ENCODE data around the gene ALG14. TPM values are rescaled to one million over a fixed set of nuclear protein-coding genes. Genes with fewer than 3 reads are reported as not detected.
"Not testable (repeated sequence)": the region's sequence is repeated elsewhere in the genome, so short reads cannot be mapped to it uniquely, and the experiment has no call there.

ALG14 gene
- total RNA-seq, 4 donors from 2014 or later: 0.46 to 1.9 (median 1.1) TPM

GRCh38 chr1:95027046-95027445 lies 45.7 kb downstream of the ALG14 start:
- 91 to 92% methylated on average over 4 of the region's 4 CpGs for WGBS, 2 donors
- no peak overlapping the region for H3K4me3 ChIP-seq (ENCODE audit: low read depth, poor library complexity, severe bottlenecking)
- intact Hi-C loops (cut with DNase I; ENCODE audit: low total_unique reads): no loop called here
- TF ChIP-seq CTCF (IDR thresholded peaks at IDR 0.05): no peak
- no peak for TF ChIP-seq POLR2A (IDR thresholded peaks at IDR 0.05)
- DNase-seq (ENCODE audit: low spot score in 2 of 2): no peak

DNA sequence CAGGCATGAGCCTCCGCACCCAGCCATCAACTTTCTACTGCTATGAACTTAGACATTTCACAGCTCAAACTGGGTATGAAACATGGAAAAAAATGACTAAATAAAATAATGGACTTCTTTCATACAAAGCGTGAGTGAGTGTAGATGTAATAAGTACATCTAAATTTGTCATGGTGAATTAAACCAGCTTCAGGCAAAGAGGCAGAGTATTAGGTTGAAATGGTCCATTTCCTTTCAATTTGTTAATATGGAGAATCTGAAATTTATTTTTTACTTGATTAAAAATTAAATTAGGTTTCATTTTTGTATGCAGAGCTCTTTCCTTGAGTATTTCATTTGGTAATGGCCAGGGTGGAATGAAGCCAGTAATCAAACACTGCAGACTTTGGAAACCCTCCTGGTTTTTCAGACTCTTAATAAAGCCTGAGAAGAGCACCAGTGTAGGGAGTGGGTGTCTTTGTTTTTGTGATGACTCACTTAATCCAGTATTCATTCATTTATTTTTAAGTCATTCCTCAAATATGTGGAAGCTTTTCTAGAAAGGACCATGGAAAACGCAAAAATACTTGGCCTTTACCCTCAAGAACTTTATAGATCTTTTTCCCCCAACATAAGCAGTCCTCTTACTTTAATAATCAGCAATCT lies 49.2 kb downstream of the ALG14 start:
- DNase-seq (ENCODE audit: low spot score in 2 of 2): no peak
- TF ChIP-seq CTCF (IDR thresholded peaks at IDR 0.05): no peak
- TF ChIP-seq POLR2A (IDR thresholded peaks at IDR 0.05): no peak
- intact Hi-C loops (cut with DNase I; ENCODE audit: low total_unique reads): no loop called here
- WGBS, 2 donors: 50 to 64% methylated on average over 3 of the region's 3 CpGs
- no peak overlapping the region for H3K4me3 ChIP-seq (ENCODE audit: low read depth, poor library complexity, severe bottlenecking)

GRCh38 chr1:95022644-95022926 lies 50.2 kb downstream of the ALG14 start:
- no peak overlapping the region for H3K4me3 ChIP-seq (ENCODE audit: low read depth, poor library complexity, severe bottlenecking)
- DNase-seq (ENCODE audit: low spot score in 2 of 2): no peak
- intact Hi-C loops (cut with DNase I; ENCODE audit: low total_unique reads): no loop called here
- no peak for TF ChIP-seq CTCF (IDR thresholded peaks at IDR 0.05)
- TF ChIP-seq POLR2A (IDR thresholded peaks at IDR 0.05): no peak

DNA sequence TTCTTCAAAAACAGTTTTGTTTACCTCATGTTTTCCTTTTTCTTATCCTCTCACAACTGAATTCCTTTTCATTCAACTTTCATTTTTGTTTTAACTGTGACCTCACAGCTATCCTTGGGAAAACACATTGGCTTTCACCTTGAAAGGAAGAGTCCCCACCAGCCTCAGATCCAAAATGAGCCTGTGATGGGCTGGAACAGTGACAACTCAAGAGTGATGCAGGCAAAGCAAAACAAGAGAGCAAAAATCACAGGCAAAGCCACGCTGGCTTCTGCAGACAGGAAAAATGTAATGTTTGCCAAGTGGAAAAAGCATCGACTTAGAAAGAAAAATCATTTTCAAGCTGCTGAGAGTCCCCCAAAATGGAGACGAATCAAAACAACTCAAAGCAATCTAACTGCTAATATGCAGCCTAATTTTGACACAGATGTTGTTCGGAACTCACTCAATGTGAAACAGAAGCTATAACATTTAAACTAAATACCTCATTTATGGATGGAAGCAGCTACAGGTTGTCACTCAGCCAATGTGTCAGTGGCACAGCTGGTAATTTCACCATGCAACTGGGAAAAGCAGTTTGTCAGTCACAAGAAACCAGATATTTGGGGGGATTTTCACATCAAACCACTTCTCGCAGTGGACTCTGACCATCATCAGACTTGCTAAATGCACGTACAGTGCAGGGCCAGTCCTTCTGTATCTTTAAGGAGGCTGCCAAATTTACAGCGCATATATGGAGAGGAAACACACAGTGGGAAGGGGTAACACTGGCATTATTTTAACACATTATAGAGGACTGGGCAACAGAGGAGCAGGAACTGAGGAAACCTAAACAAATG lies 50.7 kb downstream of the ALG14 start:
- TF ChIP-seq POLR2A (IDR thresholded peaks at IDR 0.05) (no peak), CTCF (IDR thresholded peaks at IDR 0.05) (no peak)
- WGBS, 2 donors: 46 to 63% methylated on average over 7 of the region's 7 CpGs
- DNase-seq (ENCODE audit: low spot score in 2 of 2): no peak
- intact Hi-C loops (cut with DNase I; ENCODE audit: low total_unique reads): no loop called here
- no peak overlapping the region for H3K4me3 ChIP-seq (ENCODE audit: low read depth, poor library complexity, severe bottlenecking)

- no peak overlapping the region for H3K4me3 ChIP-seq (ENCODE audit: low read depth, poor library complexity, severe bottlenecking)
- DNase-seq (ENCODE audit: low spot score in 2 of 2): no peak
- WGBS, 2 donors: 56 to 79% methylated on average over 4 of the region's 4 CpGs
- intact Hi-C loops (cut with DNase I; ENCODE audit: low total_unique reads): no loop called here
- TF ChIP-seq POLR2A (IDR thresholded peaks at IDR 0.05): no peak
- no peak for TF ChIP-seq CTCF (IDR thresholded peaks at IDR 0.05)
Observed at GRCh38 chr1:95021119-95021518, 51.6 kb downstream of the ALG14 start.

GRCh38 chr1:95019466-95019865 lies 53.3 kb downstream of the ALG14 start:
- H3K4me3 ChIP-seq (ENCODE audit: low read depth, poor library complexity, severe bottlenecking); DNase-seq (ENCODE audit: low spot score in 2 of 2); intact Hi-C loops (cut with DNase I; ENCODE audit: low total_unique reads): not testable (repeated sequence)
- 97% methylated on average over 6 of the region's 6 CpGs for WGBS, 2 donors

All from lower leg skin (tissue), 4 donors.